IMR-90 (cell line): ENCODE data around the gene TTC27. TPM values are rescaled to one million over a fixed set of nuclear protein-coding genes. Genes with fewer than 3 reads are reported as not detected.

ENCODE experiments used
- ATAC-seq: fragments of 200-7000 bp; cut with Tn5 transposase; 2 replicates; pipeline ENCODE4 v1.9.1; 2020; ENCODE audit warnings: low read depth, mild to moderate bottlenecking, moderate library complexity
- BruUV-seq: library from RNA; stranded (reverse); fragments of 400-500 nt; replicated peaks from 2 replicates; lab custom pipeline; 2021; lab: Mats Ljungman, UMichigan
- CTCF ChIA-PET: fragments of 300-600 bp; formaldehyde crosslinking; extraction: SDS; loops from one replicate; lab custom pipeline; 2021; ENCODE audit warnings: antibody characterized with exemption; lab: Yijun Ruan, JAX
- POLR2A ChIA-PET: fragments of 300-600 bp; sonication (Branson Sonifier 250); formaldehyde crosslinking; loops from one replicate; lab custom pipeline; 2022; ENCODE audit warnings: antibody characterized with exemption; ENCODE audit not compliant: unreplicated experiment; lab: Charles Lee
- DNase-seq: peaks from one replicate; pipeline ENCODE4 v3.0.0; 2013
- H2AFZ ChIP-seq: replicated peaks from 2 replicates; pipeline ENCODE3; 2013; ENCODE audit warnings: low read length, mild to moderate bottlenecking; ENCODE audit not compliant: poor library complexity
- H2AK5ac ChIP-seq: 2 replicates; pipeline ENCODE4 v1.6.1; 2013; ENCODE audit warnings: low read depth, low read length, inconsistent platforms
- H2AK9ac ChIP-seq: replicated peaks from 2 replicates; pipeline ENCODE3; 2013; ENCODE audit warnings: mild to moderate bottlenecking, low read depth, low read length, moderate library complexity; ENCODE audit not compliant: poor library complexity
- H2BK120ac ChIP-seq: 2 replicates; pipeline ENCODE4 v1.6.1; 2013; ENCODE audit warnings: low read depth, low read length, inconsistent platforms
- H2BK15ac ChIP-seq: 3 replicates; pipeline ENCODE4 v1.6.1; 2013; ENCODE audit warnings: low read depth, low read length, inconsistent platforms
- H2BK20ac ChIP-seq: 2 replicates; pipeline ENCODE4 v1.6.1; 2013; ENCODE audit warnings: low read depth, mild to moderate bottlenecking, inconsistent platforms, low read length, moderate library complexity
- H2BK5ac ChIP-seq: 2 replicates; pipeline ENCODE4 v1.6.1; 2013; ENCODE audit warnings: mild to moderate bottlenecking, low read depth, low read length, inconsistent platforms; ENCODE audit not compliant: poor library complexity, severe bottlenecking
- H3K14ac ChIP-seq: replicated peaks from 2 replicates; pipeline ENCODE4 v1.6.1; 2013; ENCODE audit warnings: low read depth, low read length, inconsistent platforms
- H3K18ac ChIP-seq: 2 replicates; pipeline ENCODE4 v1.6.1; 2013; ENCODE audit warnings: low read depth, low read length, control low read depth
- H3K23ac ChIP-seq: 2 replicates; pipeline ENCODE4 v1.6.1; 2013; ENCODE audit warnings: low read depth, low read length, inconsistent platforms
- H3K27ac ChIP-seq: 2 replicates; pipeline ENCODE4 v1.5.1; 2013; ENCODE audit warnings: mild to moderate bottlenecking, control low read depth, low read length; ENCODE audit not compliant: insufficient read depth
- H3K27me3 ChIP-seq: 2 replicates; pipeline ENCODE4 v1.6.1; 2013; ENCODE audit warnings: low read length; ENCODE audit not compliant: control insufficient read depth, insufficient read depth
- H3K36me3 ChIP-seq: 2 replicates; pipeline ENCODE4 v1.6.1; 2013; ENCODE audit warnings: low read length, mixed read lengths; ENCODE audit not compliant: control insufficient read depth, insufficient read depth
- H3K4ac ChIP-seq: 2 replicates; pipeline ENCODE4 v1.6.1; 2013; ENCODE audit warnings: low read depth, low read length, inconsistent platforms
- H3K4me1 ChIP-seq: 2 replicates; pipeline ENCODE4 v1.6.1; 2013; ENCODE audit warnings: low read length, mixed read lengths; ENCODE audit not compliant: control insufficient read depth, insufficient read depth
- H3K4me2 ChIP-seq: 2 replicates; pipeline ENCODE4 v1.6.1; 2013; ENCODE audit warnings: low read depth, mild to moderate bottlenecking, control low read depth, low read length, moderate library complexity
- H3K4me3 ChIP-seq: 2 replicates; pipeline ENCODE4 v1.5.1; 2013; ENCODE audit warnings: low read depth, mild to moderate bottlenecking, control low read depth, low read length, moderate library complexity; ENCODE audit not compliant: insufficient read depth
- H3K56ac ChIP-seq: 2 replicates; pipeline ENCODE4 v1.6.1; 2013; ENCODE audit warnings: low read length, inconsistent platforms; ENCODE audit not compliant: insufficient read depth; ENCODE audit errors: extremely low read depth
- H3K79me1 ChIP-seq, 2 experiments: 2 replicates each; pipeline ENCODE4 v1.6.1; 2013; ENCODE audit warnings: low read length in 2 of 2, inconsistent platforms in 1 of 2, low read depth in 1 of 2
- H3K9ac ChIP-seq: 2 replicates; pipeline ENCODE4 v1.6.1; 2013; ENCODE audit warnings: low read depth, low read length, control low read depth
- H3K9me1 ChIP-seq: 2 replicates; pipeline ENCODE4 v1.6.1; 2013; ENCODE audit warnings: low read length, inconsistent platforms; ENCODE audit not compliant: insufficient read depth
- H3K9me3 ChIP-seq: 2 replicates; pipeline ENCODE4 v1.6.1; 2013; ENCODE audit warnings: low read length; ENCODE audit not compliant: control insufficient read depth, insufficient read depth
- H4K20me1 ChIP-seq: 2 replicates; pipeline ENCODE4 v1.6.1; 2013; ENCODE audit warnings: low read length, inconsistent platforms; ENCODE audit not compliant: insufficient read depth
- H4K5ac ChIP-seq: 2 replicates; pipeline ENCODE4 v1.6.1; 2013; ENCODE audit warnings: mild to moderate bottlenecking, low read depth, low read length, control low read depth
- H4K8ac ChIP-seq, 2 experiments: 2 replicates each; pipeline ENCODE4 v1.6.1; 2013; ENCODE audit warnings: low read depth in 2 of 2, low read length in 2 of 2, control low read depth in 1 of 2, inconsistent platforms in 1 of 2
- H4K91ac ChIP-seq: 2 replicates; pipeline ENCODE4 v1.6.1; 2013; ENCODE audit warnings: low read depth, low read length, inconsistent platforms; ENCODE audit not compliant: insufficient read depth
- CEBPB ChIP-seq: IDR thresholded peaks from 2 replicates; pipeline ENCODE4 v1.6.1; 2012; ENCODE audit warnings: low read depth, low read length, improper control_type of control experiment
- MAFK ChIP-seq: IDR thresholded peaks from 2 replicates; pipeline ENCODE4 v1.6.1; 2012; ENCODE audit warnings: low read depth, low read length, improper control_type of control experiment
- NFE2L2 ChIP-seq: fragments of 150-350 bp; IDR thresholded peaks from 2 replicates; pipeline ENCODE4 v1.6.1; 2016; ENCODE audit warnings: low read depth, mild to moderate bottlenecking, low read length
- RFX5 ChIP-seq: IDR thresholded peaks from 2 replicates; pipeline ENCODE4 v1.8.0; 2012; ENCODE audit warnings: low read depth, mild to moderate bottlenecking, low read length, moderate library complexity
- WGBS, 2 experiments: methylation state at CpG; one replicate each; pipeline versions ENCODE4 v1.1.5 to v1.1.7; 2013; ENCODE audit warnings: missing lambda C conversion rate in 2 of 2; ENCODE audit not compliant: insufficient read length in 1 of 2; ENCODE audit errors: extremely low coverage in 2 of 2; 5-methylcytosine and 5-hydroxymethylcytosine counted together
- dilution Hi-C: fragments of 300-500 bp; cut with HindIII; formaldehyde crosslinking; loops from one replicate; pipeline ENCODE4 v1.14.3; 2018; ENCODE audit warnings: low sequenced_read_pairs; ENCODE audit not compliant: unreplicated experiment
- in situ Hi-C: fragments of 300-500 bp; cut with MboI; formaldehyde crosslinking; loops from 3 replicates; pipeline ENCODE4 v1.14.3; 2019; ENCODE audit warnings: low sequenced_read_pairs, inconsistent platforms, mixed read lengths
- intact Hi-C: fragments of 100-400 bp; cut with micrococcal nuclease; formaldehyde crosslinking; loops from 2 replicates; pipeline ENCODE4 v1.10.0; 2022
- polyA plus RNA-seq, 3 experiments: library from polyadenylated mRNA; depleted of rRNA; stranded (reverse); fragments of >200 nt; gene quantifications; 2 replicates each; pipeline ENCODE4 v1.2.3, GENCODE V29; 2012; ENCODE audit warnings: low replicate concordance in 1 of 3
- total RNA-seq: library from RNA; depleted of rRNA; stranded (reverse); fragments of >200 nt; gene quantifications from 2 replicates; pipeline ENCODE4 v1.2.3, GENCODE V29; 2012

Gene TTC27
- total and polyA plus RNA-seq, 2 of the 4 experiments (the other 2 are of a cell fraction), result 12.7 to 30.5 TPM

DNA sequence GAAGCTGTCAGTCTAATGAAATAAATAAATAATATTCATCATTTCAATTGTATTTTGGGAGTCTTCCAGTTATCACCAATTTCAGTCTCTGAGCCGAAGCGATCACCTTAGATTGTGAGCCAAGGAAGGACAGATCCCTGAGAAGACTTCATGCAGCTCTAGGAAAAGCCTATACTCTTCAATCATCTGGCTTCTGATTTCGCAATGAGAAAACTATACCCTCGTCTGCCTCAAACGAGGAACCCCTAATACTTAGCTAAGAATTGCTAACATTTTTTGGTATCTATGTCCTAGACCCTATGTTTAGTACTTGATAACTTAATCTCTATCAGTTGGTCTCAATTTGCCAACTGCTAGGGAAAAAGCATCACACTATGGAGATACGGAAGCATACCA is 4.5 kb upstream of the TTC27 start:
- intact Hi-C loops, result no loop called here
- dilution Hi-C loops, result no loop called here
- Histone ChIP-seq H3K27ac (no peak overlapping the region), H2BK15ac (no peak overlapping the region), H3K56ac (no peak overlapping the region), H3K4me3 (no peak overlapping the region), H2AK5ac (no peak overlapping the region), H2BK5ac (no peak overlapping the region), H2AK9ac (no peak overlapping the region), H3K9ac (no peak overlapping the region), H4K8ac (no peak overlapping the region), H3K4me1 (no peaks in the 10 kb centered on the region), H2BK120ac (no peak overlapping the region), H2AFZ (no peak overlapping the region), H3K79me1 (peaks cover 3 to 11% of the 10 kb centered on the region in 2 experiments), H4K91ac (no peak overlapping the region), H4K5ac (no peak overlapping the region), H2BK20ac (no peak overlapping the region), H3K4me2 (no peak overlapping the region), H3K9me3 (no peaks in the 10 kb centered on the region), H3K18ac (no peak overlapping the region), H4K20me1 (no peaks in the 10 kb centered on the region), H3K36me3 (peaks cover 12% of the 10 kb centered on the region), H3K4ac (no peak overlapping the region), H3K23ac (no peak overlapping the region), H3K27me3 (no peaks in the 10 kb centered on the region), H3K9me1 (peaks cover 8% of the 10 kb centered on the region), H3K14ac (no peak overlapping the region)
- CTCF ChIA-PET, result no interaction called here
- WGBS, 2 experiments, result 100% methylated on average over 2 of the region's 6 CpGs; no CpG with 5 or more reads in 1 of the 2 experiments
- DNase-seq, result no peak
- in situ Hi-C loops, result no loop called here
- BruUV-seq, result no TSS peak
- POLR2A ChIA-PET, result no interaction called here
- no peak for TF ChIP-seq MAFK
- TF ChIP-seq NFE2L2, result no peak
- peak; percentile 74 for TF ChIP-seq CEBPB
- no peak for TF ChIP-seq RFX5
- ATAC-seq, result no peak
